SK-N-SH treated with all-trans-retinoic acid at 6 μM for 48 hours (cell line): ENCODE data around the gene C13orf42.

Experiments
- ATAC-seq: fragments of 200-7000 bp; cut with Tn5 transposase; 3 replicates; pipeline ENCODE4 v1.9.1; 2020; ENCODE audit warnings: mild to moderate bottlenecking, moderate library complexity
- BACH2 ChIP-seq: fragments of 250-450 bp; sonication (Bioruptor Pico); IDR thresholded peaks from 2 replicates; pipeline ENCODE4 v1.9.0; 2021; ENCODE audit warnings: mild to moderate bottlenecking, borderline replicate concordance
- CREB5 ChIP-seq: fragments of 250-450 bp; sonication (Bioruptor Pico); IDR thresholded peaks from 2 replicates; pipeline ENCODE4 v1.5.1; 2020; ENCODE audit warnings: low read depth, mild to moderate bottlenecking, moderate library complexity
- CSDC2 ChIP-seq: fragments of 250-450 bp; sonication (Bioruptor Pico); IDR thresholded peaks from 2 replicates; pipeline ENCODE4 v1.5.0; 2020; ENCODE audit warnings: mild to moderate bottlenecking, moderate library complexity
- ESRRG ChIP-seq: fragments of 250-450 bp; sonication (Bioruptor Pico); IDR thresholded peaks from 2 replicates; pipeline ENCODE4 v1.6.1; 2021; ENCODE audit warnings: mild to moderate bottlenecking
- OSR1 ChIP-seq: fragments of 250-450 bp; sonication (Bioruptor Pico); IDR thresholded peaks from 2 replicates; pipeline ENCODE4 v1.8.0; 2022; ENCODE audit warnings: moderate library complexity, mild to moderate bottlenecking, inconsistent platforms
- PATZ1 ChIP-seq: fragments of 250-450 bp; sonication (Bioruptor Pico); IDR thresholded peaks from 2 replicates; pipeline ENCODE4 v1.8.0; 2020; ENCODE audit warnings: mild to moderate bottlenecking, moderate library complexity, borderline replicate concordance
- POU6F1 ChIP-seq: fragments of 250-450 bp; sonication (Bioruptor Pico); IDR thresholded peaks from 2 replicates; pipeline ENCODE4 v1.8.0; 2021; ENCODE audit warnings: low read depth, mild to moderate bottlenecking, moderate library complexity, borderline replicate concordance
- PPARA ChIP-seq: fragments of 250-450 bp; sonication (Bioruptor Pico); IDR thresholded peaks from 2 replicates; pipeline ENCODE4 v1.5.0; 2020; ENCODE audit warnings: mild to moderate bottlenecking, borderline replicate concordance
- RARB ChIP-seq: fragments of 250-450 bp; sonication (Bioruptor Pico); IDR thresholded peaks from 2 replicates; pipeline ENCODE4 v1.8.0; 2021; ENCODE audit warnings: mild to moderate bottlenecking, moderate library complexity
- TCF4 ChIP-seq: fragments of 250-450 bp; sonication (Bioruptor Pico); IDR thresholded peaks from 2 replicates; pipeline ENCODE4 v1.8.0; 2021; ENCODE audit warnings: mild to moderate bottlenecking, moderate library complexity, borderline replicate concordance
- TOX ChIP-seq: fragments of 250-450 bp; sonication (Bioruptor Pico); IDR thresholded peaks from 2 replicates; pipeline ENCODE4 v1.8.0; 2021; ENCODE audit warnings: mild to moderate bottlenecking, moderate library complexity, borderline replicate concordance
- TSHZ2 ChIP-seq: fragments of 250-450 bp; sonication (Bioruptor Pico); IDR thresholded peaks from 2 replicates; pipeline ENCODE4 v1.5.0; 2020; ENCODE audit warnings: mild to moderate bottlenecking, moderate library complexity
- ZC3H10 ChIP-seq: fragments of 250-450 bp; sonication (Bioruptor Pico); IDR thresholded peaks from 2 replicates; pipeline ENCODE4 v1.5.1; 2021; ENCODE audit warnings: mild to moderate bottlenecking, moderate library complexity
- ZFP3 ChIP-seq: fragments of 250-450 bp; sonication (Bioruptor Pico); IDR thresholded peaks from 2 replicates; pipeline ENCODE4 v1.5.0; 2020; ENCODE audit warnings: mild to moderate bottlenecking, moderate library complexity
- ZFP30 ChIP-seq: fragments of 450-650 bp; formaldehyde crosslinking; IDR thresholded peaks from 2 replicates; pipeline ENCODE4 v1.5.0; 2022; ENCODE audit warnings: mild to moderate bottlenecking, moderate library complexity
- ZNF565 ChIP-seq: fragments of 450-650 bp; formaldehyde crosslinking; conservative IDR thresholded peaks from 2 replicates; pipeline ENCODE4 v1.5.0; 2020; ENCODE audit warnings: low read depth, mild to moderate bottlenecking, moderate library complexity
- ZNF8 ChIP-seq: fragments of 450-650 bp; formaldehyde crosslinking; IDR thresholded peaks from 2 replicates; pipeline ENCODE4 v1.5.0; 2020; ENCODE audit warnings: mild to moderate bottlenecking, moderate library complexity

C13orf42 gene

GRCh38 chr13:51048166-51048461, 63.0 kb downstream of the C13orf42 start (continued):
- TF ChIP-seq TSHZ2 (CRISPR knock-in tag) (no peak), PATZ1 (CRISPR knock-in tag) (no peak), CSDC2 (no peak), TCF4 (CRISPR knock-in tag) (no peak), ESRRG (CRISPR knock-in tag) (no peak)

GRCh38 chr13:51047434-51048165, 63.5 kb downstream of the C13orf42 start:
- TF ChIP-seq ZFP3 (CRISPR knock-in tag) (no peak), ZC3H10 (CRISPR knock-in tag) (no peak), TOX (CRISPR knock-in tag) (no peak), ZFP30 (CRISPR knock-in tag) (no peak), ESRRG (CRISPR knock-in tag) (no peak), ZNF565 (no peak), OSR1 (CRISPR knock-in tag) (no peak), CSDC2 (no peak), POU6F1 (CRISPR knock-in tag) (no peak), CREB5 (no peak), TSHZ2 (CRISPR knock-in tag) (no peak), ZNF8 (CRISPR knock-in tag) (no peak), PPARA (CRISPR knock-in tag) (no peak)
- ATAC-seq = no peak

- ATAC-seq = no peak
- TF ChIP-seq BACH2 (CRISPR knock-in tag) = no peak
- no peak for TF ChIP-seq ZNF8 (CRISPR knock-in tag)
- no peak for TF ChIP-seq POU6F1 (CRISPR knock-in tag)
- no peak for TF ChIP-seq ZFP30 (CRISPR knock-in tag)
- no peak for TF ChIP-seq CSDC2
- TF ChIP-seq TCF4 (CRISPR knock-in tag) = no peak
- no peak for TF ChIP-seq TOX (CRISPR knock-in tag)
- no peak for TF ChIP-seq RARB (CRISPR knock-in tag)
These were observed 65.6 kb downstream of the C13orf42 start for GRCh38 chr13:51045451-51045850.
